OCI-LY3 (cell line): ENCODE measurements around the gene NDUFV1.
A peak's percentile ranks its signal among the peaks of the same experiment; 100 is the strongest.

Experiments
- H2AFZ ChIP-seq: fragments of 200-600, 300-600 bp; shearing (Covaris generic); 2 replicates; pipeline ENCODE4 v1.6.0; 2014; ENCODE audit warnings: antibody characterized with exemption, low read depth, low read length
- H3K27ac ChIP-seq: fragments of 200-600, 300-600 bp; sonication (generic); 2 replicates; pipeline ENCODE4 v1.5.1; 2014; ENCODE audit warnings: mild to moderate bottlenecking, low read length, moderate library complexity, mixed read lengths
- H3K27me3 ChIP-seq: fragments of 200-600, 300-600 bp; sonication (generic); 2 replicates; pipeline ENCODE4 v1.6.1; 2014; ENCODE audit warnings: low read depth, low read length, mixed read lengths
- H3K36me3 ChIP-seq: fragments of 200-600, 300-600 bp; sonication (generic); replicated peaks from 2 replicates; pipeline ENCODE3; 2014; ENCODE audit warnings: low read depth, low read length, mixed read lengths
- H3K4me1 ChIP-seq: fragments of 300-600, 200-600 bp; sonication (generic); 2 replicates; pipeline ENCODE4 v1.6.1; 2014; ENCODE audit warnings: low read length, mixed read lengths
- H3K4me2 ChIP-seq: fragments of 200-600, 300-600 bp; sonication (generic); 2 replicates; pipeline ENCODE4 v1.6.1; 2014; ENCODE audit warnings: low read length, mixed read lengths
- H3K4me3 ChIP-seq: fragments of 300-600, 200-600 bp; sonication (generic); 2 replicates; pipeline ENCODE4 v1.5.1; 2014; ENCODE audit warnings: antibody characterized with exemption, mild to moderate bottlenecking, low read length, moderate library complexity
- H3K79me2 ChIP-seq: fragments of 300-600, 200-600 bp; shearing (Covaris generic); 2 replicates; pipeline ENCODE4 v1.6.1; 2014; ENCODE audit warnings: mild to moderate bottlenecking, low read length, mixed read lengths
- H3K9ac ChIP-seq: fragments of 300-600, 200-600 bp; shearing (Covaris generic); 2 replicates; pipeline ENCODE4 v1.6.0; 2014; ENCODE audit warnings: mild to moderate bottlenecking, low read length, moderate library complexity
- H3K9me3 ChIP-seq: fragments of 200-600, 300-600 bp; shearing (Covaris generic); 2 replicates; pipeline ENCODE4 v1.6.1; 2014; ENCODE audit warnings: low read length, mixed read lengths; ENCODE audit not compliant: insufficient read depth
- H4K20me1 ChIP-seq: fragments of 200-600, 300-600 bp; sonication (generic); 2 replicates; pipeline ENCODE4 v1.6.1; 2016; ENCODE audit warnings: low read length, mixed read lengths; ENCODE audit not compliant: insufficient read depth
- CTCF ChIP-seq: fragments of 200-600, 300-600 bp; sonication (generic); IDR thresholded peaks from 2 replicates; pipeline ENCODE4 v1.5.1; 2014; ENCODE audit warnings: antibody characterized with exemption, low read length, low read depth
- EZH2phosphoT487 ChIP-seq: fragments of 200-600 bp; shearing (Covaris generic); IDR thresholded peaks from 2 replicates; pipeline ENCODE4 v1.6.1; 2018; ENCODE audit warnings: antibody characterized with exemption, mixed run types, low read depth

The NDUFV1 gene

GRCh38 chr11:67649634-67650510 lies 43.1 kb downstream of the NDUFV1 start:
- no peaks in the 10 kb centered on the region for H3K79me2 ChIP-seq
- H3K4me3 ChIP-seq, result peak overlapping the region; percentile 73
- H3K4me2 ChIP-seq, result peak overlapping the region; percentile 78
- H3K27ac ChIP-seq, result peak overlapping the region; percentile 4
- peak overlapping the region; percentile 69 for H2AFZ ChIP-seq
- no peaks in the 10 kb centered on the region for H3K36me3 ChIP-seq
- H3K9ac ChIP-seq, result peak overlapping the region; percentile 56
- H3K27me3 ChIP-seq, result peaks cover 16% of the 10 kb centered on the region
- no peaks in the 10 kb centered on the region; the same call in 1 of the 2 replicates for H3K9me3 ChIP-seq
- no peaks in the 10 kb centered on the region for H4K20me1 ChIP-seq
- TF ChIP-seq CTCF (no peak), EZH2phosphoT487 (no peak)
- H3K4me1 ChIP-seq, result peaks cover 49% of the 10 kb centered on the region

GRCh38 chr11:67651976-67652781 lies 45.4 kb downstream of the NDUFV1 start:
- peaks cover 19% of the 10 kb centered on the region; the same call in 1 of the 2 replicates for H3K9me3 ChIP-seq
- no peak overlapping the region for H3K4me3 ChIP-seq
- H3K4me1 ChIP-seq, result peaks cover 38% of the 10 kb centered on the region
- H3K79me2 ChIP-seq, result no peaks in the 10 kb centered on the region
- no peak overlapping the region for H3K9ac ChIP-seq
- no peaks in the 10 kb centered on the region for H4K20me1 ChIP-seq
- H3K4me2 ChIP-seq, result no peak overlapping the region
- H3K27me3 ChIP-seq, result peaks cover 8% of the 10 kb centered on the region
- TF ChIP-seq CTCF, result no peak
- no peak for TF ChIP-seq EZH2phosphoT487
- H3K36me3 ChIP-seq, result no peaks in the 10 kb centered on the region
- no peak overlapping the region for H2AFZ ChIP-seq
- no peak overlapping the region for H3K27ac ChIP-seq

GRCh38 chr11:67652965-67653845 lies 46.5 kb downstream of the NDUFV1 start:
- Histone ChIP-seq H4K20me1 (no peaks in the 10 kb centered on the region), H3K79me2 (no peaks in the 10 kb centered on the region), H3K36me3 (peaks cover 4% of the 10 kb centered on the region), H3K4me2 (no peak overlapping the region), H3K27me3 (peaks cover 7% of the 10 kb centered on the region; the same call in 1 of the 2 replicates), H3K9ac (no peak overlapping the region), H3K4me1 (peaks cover 36% of the 10 kb centered on the region), H3K9me3 (peaks cover 26% of the 10 kb centered on the region), H3K4me3 (no peak overlapping the region), H2AFZ (no peak overlapping the region), H3K27ac (no peak overlapping the region)
- TF ChIP-seq EZH2phosphoT487, result no peak

GRCh38 chr11:67654225-67654624 lies 47.5 kb downstream of the NDUFV1 start:
- H3K4me1 ChIP-seq, result peaks cover 27% of the 10 kb centered on the region

More at GRCh38 chr11:67654225-67654624, 47.5 kb downstream of the NDUFV1 start:
- TF ChIP-seq CTCF (no peak), EZH2phosphoT487 (no peak)
- Histone ChIP-seq H3K36me3 (peaks cover 4% of the 10 kb centered on the region), H3K4me2 (no peak overlapping the region), H3K27ac (no peak overlapping the region), H3K4me3 (no peak overlapping the region), H3K9ac (no peak overlapping the region), H3K9me3 (peaks cover 26% of the 10 kb centered on the region), H3K79me2 (no peaks in the 10 kb centered on the region), H3K27me3 (peaks cover 10% of the 10 kb centered on the region; the same call in 1 of the 2 replicates), H4K20me1 (no peaks in the 10 kb centered on the region), H2AFZ (no peak overlapping the region)
